Effector memory CD8-positive, alpha-beta T cell (primary cell): ENCODE measurements around the gene SERINC5.
"Not testable (repeated sequence)": the region's sequence is repeated elsewhere in the genome, so short reads cannot be mapped to it uniquely, and the experiment has no call there.

Experiments
- ATAC-seq: fragments of 150-1000 bp; cut with Tn5 transposase; replicated peaks from 2 replicates; pipeline ENCODE4 v1.10.0; 2021; ENCODE audit warnings: mild to moderate bottlenecking, moderate library complexity
- DNase-seq, 3 experiments: peaks; one replicate each; pipeline ENCODE4 v3.0.0; 2021
- H3K27ac Mint-ChIP-seq, 2 donors: one replicate each; pipeline ENCODE4 v1.8.0; 2022; ENCODE audit warnings: mild to moderate bottlenecking in 2 of 2, mixed read lengths in 2 of 2, moderate library complexity in 2 of 2
- H3K27me3 Mint-ChIP-seq, 2 donors: one replicate each; pipeline ENCODE4 v1.8.0; 2022; ENCODE audit warnings: mixed read lengths in 2 of 2
- H3K36me3 Mint-ChIP-seq: one replicate; pipeline ENCODE4 v1.8.0; 2022; ENCODE audit warnings: mild to moderate bottlenecking, moderate library complexity, mixed read lengths; ENCODE audit not compliant: insufficient read depth
- H3K4me1 Mint-ChIP-seq, 2 donors: one replicate each; pipeline ENCODE4 v1.8.0; 2022; ENCODE audit warnings: low read depth in 2 of 2, mixed read lengths in 2 of 2
- H3K4me3 Mint-ChIP-seq, 2 donors: one replicate each; pipeline ENCODE4 v1.8.0; 2022; ENCODE audit warnings: mild to moderate bottlenecking in 2 of 2, mixed read lengths in 2 of 2, moderate library complexity in 2 of 2
- H3K9me3 Mint-ChIP-seq, 2 donors: one replicate each; pipeline ENCODE4 v1.8.0; 2022; ENCODE audit warnings: mixed read lengths in 2 of 2

The SERINC5 gene

DNA sequence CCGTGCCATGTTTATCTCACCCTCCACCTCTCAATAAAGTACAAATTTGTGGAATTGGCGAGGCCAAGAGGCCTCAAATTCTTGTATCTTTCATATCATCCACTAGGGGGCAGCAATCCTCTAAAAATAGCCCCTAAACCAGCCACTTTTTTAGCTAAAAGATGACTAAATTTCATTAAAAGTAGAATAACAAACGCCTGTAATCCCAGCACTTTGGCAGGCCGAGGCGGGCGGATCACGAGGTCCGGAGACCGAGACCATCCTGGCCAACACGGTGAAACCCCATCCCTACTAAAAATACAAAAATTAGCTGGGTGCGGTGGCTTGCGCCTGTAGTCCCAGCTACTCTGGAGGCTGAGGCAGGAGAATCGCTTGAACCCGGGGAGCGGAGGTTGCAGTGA is 164.1 kb downstream of the SERINC5 start:
- H3K9me3 Mint-ChIP-seq, H3K4me3 Mint-ChIP-seq, H3K36me3 Mint-ChIP-seq, H3K4me1 Mint-ChIP-seq, H3K27me3 Mint-ChIP-seq: not testable (repeated sequence)
- DNase-seq: peak; percentile 17 to 40 (median 27)
- H3K27ac Mint-ChIP-seq: peak overlapping the region; percentile 17 to 60
- ATAC-seq: peak; percentile 69

DNA sequence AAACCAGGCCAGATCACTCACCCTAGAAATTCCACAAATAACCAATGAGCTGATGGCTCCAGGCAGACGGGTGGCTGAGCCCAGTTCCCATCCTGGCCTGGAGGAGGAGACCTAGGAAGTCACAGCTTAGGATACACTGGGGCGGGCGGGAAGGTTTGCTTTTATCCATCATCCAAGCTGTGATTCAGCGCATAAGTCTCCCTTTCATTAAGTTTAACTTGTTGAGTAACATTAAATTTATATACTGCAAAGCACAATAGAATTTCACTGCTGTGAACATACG is 165.0 kb downstream of the SERINC5 start:
- no peak overlapping the region for H3K27ac Mint-ChIP-seq
- peaks cover 4 to 8% of the 10 kb centered on the region in 2 donors for H3K4me1 Mint-ChIP-seq
- ATAC-seq: no peak
- no peak overlapping the region for H3K4me3 Mint-ChIP-seq
- no peaks in the 10 kb centered on the region for H3K36me3 Mint-ChIP-seq
- no peaks in the 10 kb centered on the region for H3K9me3 Mint-ChIP-seq
- DNase-seq: no peak
- H3K27me3 Mint-ChIP-seq: peaks cover 3 to 5% of the 10 kb centered on the region in 2 donors

DNA sequence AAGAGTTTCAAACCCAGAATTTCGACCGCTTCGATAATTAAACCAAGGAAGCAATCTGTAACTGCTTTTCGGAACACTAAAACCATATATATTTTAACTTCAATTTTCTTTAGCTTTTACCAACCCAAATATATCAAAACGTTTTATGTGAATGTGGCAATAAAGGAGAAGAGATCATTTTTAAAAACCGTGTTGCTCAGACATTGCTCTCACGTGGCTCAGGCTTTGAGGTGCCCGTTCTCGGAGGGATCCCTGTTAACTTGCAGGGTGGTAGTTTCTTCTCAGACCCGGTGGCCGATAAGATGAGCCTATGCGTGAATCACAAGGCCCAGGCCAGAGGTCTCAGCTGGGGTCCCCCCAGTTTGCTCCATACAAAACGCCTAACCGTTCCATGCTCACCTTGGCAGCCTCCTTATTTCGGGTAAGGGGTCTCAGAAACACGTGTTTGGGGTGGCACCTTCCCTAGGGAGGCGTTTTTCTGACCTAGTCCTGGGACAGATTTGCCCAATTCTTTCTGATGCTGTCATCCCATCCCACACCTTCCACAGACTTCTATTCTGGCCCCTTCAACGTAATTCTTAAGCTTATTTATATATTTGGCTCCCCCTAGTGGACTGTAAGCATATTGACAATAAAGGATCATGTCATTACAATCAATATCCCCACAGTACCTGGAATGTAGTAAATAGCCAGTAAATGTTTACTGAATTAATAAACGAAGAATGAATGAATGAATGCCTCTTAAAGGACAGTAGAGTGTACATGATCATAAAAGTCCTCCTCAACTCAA is 172.6 kb downstream of the SERINC5 start:
- H3K27ac Mint-ChIP-seq: peak overlapping the region; percentile 77 to 83
- peaks cover 8 to 13% of the 10 kb centered on the region in 2 donors for H3K27me3 Mint-ChIP-seq
- peaks cover 6% of the 10 kb centered on the region for H3K36me3 Mint-ChIP-seq
- ATAC-seq (peak; percentile 77), DNase-seq (peak in 2 of 3 experiments; percentile 2 to 25)
- H3K4me3 Mint-ChIP-seq: peak overlapping the region; percentile 70 to 76
- H3K9me3 Mint-ChIP-seq: no peaks in the 10 kb centered on the region
- peaks cover 3 to 5% of the 10 kb centered on the region in 2 donors for H3K4me1 Mint-ChIP-seq

DNA sequence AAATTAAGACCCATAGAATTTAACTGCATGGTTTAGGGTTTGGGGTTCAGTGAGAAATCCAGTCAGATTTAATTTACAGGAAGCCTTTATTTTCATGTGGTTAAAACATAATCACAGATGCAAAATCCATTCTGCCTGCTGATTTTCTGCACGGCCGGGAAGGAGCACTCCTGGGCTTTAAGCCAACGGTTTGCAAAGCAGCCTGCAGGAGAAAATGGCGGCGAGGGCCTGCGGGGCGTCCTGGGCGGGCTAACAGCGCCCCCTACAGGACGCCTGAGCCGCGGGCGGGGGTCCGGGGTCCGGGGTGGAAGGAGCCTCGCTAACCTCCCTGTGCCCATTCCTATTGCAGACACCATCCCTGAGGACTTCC is 173.1 kb downstream of the SERINC5 start:
- Mint-ChIP-seq H3K36me3 (peaks cover 6% of the 10 kb centered on the region), H3K4me3 (peak overlapping the region; percentile 70 to 76), H3K27ac (peak overlapping the region in 1 of 2 donors; percentile 83), H3K4me1 (peaks cover 3 to 5% of the 10 kb centered on the region in 2 donors), H3K27me3 (peaks cover 8 to 13% of the 10 kb centered on the region in 2 donors), H3K9me3 (no peaks in the 10 kb centered on the region)
- ATAC-seq: peak; percentile 56
- peak in 2 of 3 experiments; percentile 20 to 38 for DNase-seq

DNA sequence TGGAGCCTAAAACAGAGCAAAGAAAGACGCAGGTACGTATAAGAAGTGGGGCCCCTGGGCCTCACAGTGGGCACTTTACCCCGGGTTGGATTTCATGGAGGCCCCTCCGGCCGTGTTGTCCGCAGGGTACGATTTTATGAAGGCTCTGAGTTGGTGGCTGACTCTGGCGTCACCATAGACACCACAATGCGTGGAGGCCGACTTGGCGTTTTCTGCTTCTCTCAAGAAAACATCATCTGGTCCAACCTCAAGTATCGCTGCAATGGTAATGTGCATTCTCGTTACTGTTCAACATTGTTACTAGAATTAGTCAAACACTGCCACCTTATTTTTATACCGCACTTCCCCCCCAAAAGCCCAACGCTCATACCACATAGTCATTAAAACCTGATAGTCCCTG is 173.6 kb downstream of the SERINC5 start:
- H3K27ac Mint-ChIP-seq: no peak overlapping the region
- no peak overlapping the region for H3K4me3 Mint-ChIP-seq
- peaks cover 3 to 5% of the 10 kb centered on the region in 2 donors for H3K4me1 Mint-ChIP-seq
- no peak for ATAC-seq
- H3K9me3 Mint-ChIP-seq: no peaks in the 10 kb centered on the region
- peaks cover 6% of the 10 kb centered on the region for H3K36me3 Mint-ChIP-seq
- DNase-seq: no peak
- H3K27me3 Mint-ChIP-seq: peaks cover 8 to 13% of the 10 kb centered on the region in 2 donors

DNA sequence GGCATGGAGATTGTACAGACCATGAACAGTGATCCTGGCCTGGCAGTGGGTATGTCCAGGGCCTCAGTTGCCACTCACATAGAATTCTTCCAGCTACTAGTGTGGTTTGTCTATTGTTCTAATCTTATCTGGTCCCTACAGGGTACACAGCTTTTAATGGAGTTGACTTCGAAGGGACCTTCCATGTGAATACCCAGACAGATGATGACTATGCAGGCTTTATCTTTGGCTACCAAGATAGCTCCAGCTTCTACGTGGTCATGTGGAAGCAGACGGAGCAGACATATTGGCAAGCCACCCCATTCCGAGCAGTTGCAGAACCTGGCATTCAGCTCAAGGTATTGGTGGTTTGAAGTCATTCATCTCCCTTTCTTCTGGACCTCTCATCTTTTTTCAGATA is 176.9 kb downstream of the SERINC5 start:
- no peak for ATAC-seq
- no peak overlapping the region for H3K4me3 Mint-ChIP-seq
- H3K36me3 Mint-ChIP-seq: peaks cover 6% of the 10 kb centered on the region
- no peak for DNase-seq
- H3K4me1 Mint-ChIP-seq: peaks cover 3 to 5% of the 10 kb centered on the region in 2 donors
- no peaks in the 10 kb centered on the region for H3K27me3 Mint-ChIP-seq
- no peak overlapping the region for H3K27ac Mint-ChIP-seq
- no peaks in the 10 kb centered on the region for H3K9me3 Mint-ChIP-seq

DNA sequence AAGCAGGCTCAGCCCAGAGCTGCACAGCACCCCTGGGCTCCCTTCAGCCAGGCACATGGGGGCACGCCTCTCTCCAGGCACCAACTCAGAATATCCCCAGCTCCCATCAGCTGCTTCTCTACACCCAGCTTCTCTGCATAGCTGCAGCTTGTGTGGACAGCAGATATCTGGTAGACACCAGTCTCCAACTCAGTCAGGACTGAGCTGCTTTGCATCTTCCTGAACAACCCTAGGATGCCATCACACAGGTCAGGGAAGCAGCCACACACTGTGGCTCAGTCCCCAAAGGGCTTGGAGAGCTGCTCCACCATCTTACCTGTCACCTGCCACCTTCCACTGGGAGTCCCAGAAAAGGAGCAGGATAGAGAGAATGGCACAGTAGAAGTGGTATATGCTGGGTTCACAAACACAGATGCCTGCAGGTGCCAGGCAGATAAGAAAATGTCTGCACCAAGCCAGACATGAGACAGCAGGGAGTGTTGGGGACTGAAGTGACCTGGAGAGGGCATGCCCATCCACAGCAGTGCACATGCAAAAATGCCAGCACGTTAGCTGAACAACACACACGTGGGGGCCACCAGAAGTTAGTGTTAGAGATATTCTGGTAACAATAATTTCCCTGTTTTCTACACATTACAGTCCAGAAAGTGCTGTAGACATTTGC is 178.7 kb downstream of the SERINC5 start:
- no peaks in the 10 kb centered on the region for H3K9me3 Mint-ChIP-seq
- H3K27ac Mint-ChIP-seq: no peak overlapping the region
- no peaks in the 10 kb centered on the region for H3K4me1 Mint-ChIP-seq
- no peak overlapping the region for H3K4me3 Mint-ChIP-seq
- DNase-seq: no peak
- H3K27me3 Mint-ChIP-seq: no peaks in the 10 kb centered on the region
- H3K36me3 Mint-ChIP-seq: no peaks in the 10 kb centered on the region
- no peak for ATAC-seq

DNA sequence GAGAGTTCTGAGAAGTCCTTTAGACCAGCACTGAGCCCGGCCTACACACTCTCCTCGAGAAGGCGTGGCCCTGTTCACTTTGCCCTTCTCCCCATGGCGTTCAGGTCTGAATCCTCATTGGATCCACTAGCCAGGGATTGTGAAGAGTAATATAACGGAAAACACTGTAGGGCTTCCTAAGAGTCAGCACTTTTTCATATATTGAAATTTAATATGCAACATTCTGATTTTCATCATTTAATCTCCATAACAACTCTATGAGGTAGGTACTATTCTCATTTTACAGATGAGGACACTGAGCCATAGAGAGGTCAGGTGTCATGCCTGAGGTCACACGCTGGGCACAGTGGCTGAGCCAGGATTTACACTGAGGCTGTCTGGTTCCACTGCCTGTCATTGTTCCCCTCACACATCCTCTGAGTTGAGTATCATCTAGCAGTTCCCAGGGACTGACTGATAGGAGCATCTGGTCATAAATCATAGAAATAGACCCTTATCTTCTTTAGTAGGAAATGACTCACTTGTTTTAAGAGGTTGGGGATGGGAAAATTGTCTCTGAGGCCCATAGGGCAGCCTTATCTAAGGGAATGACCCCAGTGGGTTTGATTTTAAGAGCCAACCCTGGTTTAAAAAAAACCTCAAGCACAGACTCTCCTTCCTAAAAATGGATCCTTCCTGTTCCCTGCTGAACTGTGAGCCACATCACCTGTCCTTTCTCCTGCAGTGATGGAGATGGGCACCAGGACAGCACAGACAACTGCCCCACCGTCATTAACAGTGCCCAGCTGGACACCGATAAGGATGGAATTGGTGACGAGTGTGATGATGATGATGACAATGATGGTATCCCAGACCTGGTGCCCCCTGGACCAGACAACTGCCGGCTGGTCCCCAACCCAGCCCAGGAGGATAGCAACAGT is 179.5 kb downstream of the SERINC5 start:
- no peak overlapping the region for H3K27ac Mint-ChIP-seq
- H3K36me3 Mint-ChIP-seq: no peaks in the 10 kb centered on the region
- H3K9me3 Mint-ChIP-seq: no peaks in the 10 kb centered on the region
- no peaks in the 10 kb centered on the region for H3K4me1 Mint-ChIP-seq
- no peak for DNase-seq
- no peaks in the 10 kb centered on the region for H3K27me3 Mint-ChIP-seq
- H3K4me3 Mint-ChIP-seq: no peak overlapping the region
- ATAC-seq: no peak

DNA sequence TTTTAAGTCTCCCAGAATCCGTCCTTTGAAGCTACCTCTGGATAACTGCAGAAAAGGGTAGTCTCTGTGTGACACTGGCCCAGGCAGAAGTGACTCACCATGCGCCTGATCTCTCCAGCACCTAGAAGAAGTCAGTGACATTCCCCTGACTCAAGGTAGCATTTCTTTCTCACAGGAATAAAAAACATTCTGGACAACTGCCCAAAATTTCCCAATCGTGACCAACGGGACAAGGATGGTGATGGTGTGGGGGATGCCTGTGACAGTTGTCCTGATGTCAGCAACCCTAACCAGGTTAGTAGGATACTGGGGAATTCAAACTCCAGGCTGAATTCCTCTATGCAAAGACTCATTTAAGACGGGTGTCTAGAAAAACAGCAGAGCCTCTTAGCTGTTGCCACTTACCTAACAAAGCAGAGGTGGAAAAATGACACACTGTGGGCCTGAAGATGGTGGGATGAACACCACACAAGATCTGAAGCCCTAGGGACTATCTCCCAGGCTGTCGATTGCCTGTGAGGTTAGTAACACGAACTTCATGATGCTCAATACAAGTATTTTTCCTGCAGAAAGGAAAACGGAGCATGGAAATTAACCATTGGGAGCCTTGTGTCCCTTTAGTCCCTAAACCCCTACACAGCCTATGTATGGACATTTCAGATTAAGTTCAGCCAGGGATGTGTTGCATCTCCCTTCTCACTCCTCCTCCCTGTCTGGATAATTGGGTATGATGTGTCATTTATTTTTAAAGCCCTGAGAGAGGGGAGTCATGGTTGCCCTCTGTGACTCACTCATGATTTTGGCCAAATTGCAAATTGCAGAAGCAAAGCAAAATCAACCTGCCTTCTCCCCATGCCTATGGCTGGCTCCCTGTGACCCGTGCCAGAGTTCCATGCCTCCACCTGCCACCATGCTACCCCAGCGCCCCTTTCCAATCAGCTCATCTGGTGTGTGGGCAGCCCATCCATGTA is 183.5 kb downstream of the SERINC5 start:
- Mint-ChIP-seq H3K9me3 (no peaks in the 10 kb centered on the region), H3K27ac (no peak overlapping the region), H3K4me3 (no peak overlapping the region), H3K4me1 (peaks cover 0 to 2% of the 10 kb centered on the region in 2 donors), H3K36me3 (no peaks in the 10 kb centered on the region), H3K27me3 (no peaks in the 10 kb centered on the region)
- no peak for ATAC-seq
- no peak for DNase-seq

DNA sequence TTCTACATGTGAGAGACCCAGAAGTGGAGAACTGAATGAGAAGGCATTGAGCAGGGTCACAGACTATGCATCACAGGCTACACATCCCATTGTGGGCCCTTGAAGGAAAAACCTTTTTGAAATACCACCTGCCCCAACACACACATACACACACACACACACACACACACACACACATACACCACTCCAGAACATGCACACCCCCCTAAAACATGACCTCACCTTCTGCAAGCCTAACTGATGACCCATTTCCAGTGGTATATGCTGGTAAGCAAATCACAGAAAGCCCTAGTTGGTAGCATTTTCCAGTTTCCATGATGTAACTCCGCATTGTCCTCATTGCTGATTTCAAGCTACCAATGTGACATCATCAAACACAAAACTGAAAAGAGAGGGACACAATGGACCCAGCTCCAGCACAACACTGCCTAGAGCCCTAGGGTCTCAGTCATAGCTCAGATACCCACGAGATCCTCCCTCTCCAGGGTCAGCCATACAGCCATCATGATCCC is 184.3 kb downstream of the SERINC5 start:
- no peak overlapping the region for H3K27ac Mint-ChIP-seq
- no peaks in the 10 kb centered on the region for H3K27me3 Mint-ChIP-seq
- H3K4me1 Mint-ChIP-seq: peaks cover 0 to 2% of the 10 kb centered on the region in 2 donors
- no peaks in the 10 kb centered on the region for H3K9me3 Mint-ChIP-seq
- H3K4me3 Mint-ChIP-seq: no peak overlapping the region
- ATAC-seq: no peak
- no peak for DNase-seq
- H3K36me3 Mint-ChIP-seq: no peaks in the 10 kb centered on the region

DNA sequence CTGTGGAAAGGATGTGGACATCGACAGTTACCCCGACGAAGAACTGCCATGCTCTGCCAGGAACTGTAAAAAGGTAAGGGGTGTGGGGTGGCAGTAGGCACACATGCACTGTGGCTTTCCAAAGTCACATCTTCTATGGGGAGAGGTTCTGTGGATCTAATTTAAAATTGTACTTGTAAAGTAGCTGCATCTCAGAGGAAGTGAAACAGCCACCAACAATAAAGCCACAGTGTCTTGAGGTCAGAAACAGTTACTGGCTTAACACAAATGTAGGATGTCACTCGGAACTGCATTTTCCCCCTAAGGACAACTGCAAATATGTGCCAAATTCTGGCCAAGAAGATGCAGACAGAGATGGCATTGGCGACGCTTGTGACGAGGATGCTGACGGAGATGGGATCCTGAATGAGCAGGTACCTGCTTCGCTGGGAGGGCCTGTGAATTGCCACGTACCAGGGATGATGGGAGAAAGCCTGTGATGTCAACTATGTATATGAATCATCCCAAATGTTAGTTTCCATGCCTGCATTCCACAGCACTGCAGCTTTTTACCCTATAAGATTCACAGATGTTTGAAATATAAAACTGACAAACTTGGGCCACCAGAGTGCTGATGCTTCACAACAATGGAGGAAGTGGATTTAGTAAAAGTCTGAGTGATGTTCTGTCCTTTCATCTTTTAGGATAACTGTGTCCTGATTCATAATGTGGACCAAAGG is 185.4 kb downstream of the SERINC5 start:
- Mint-ChIP-seq H3K4me3 (no peak overlapping the region), H3K4me1 (peaks cover 0 to 2% of the 10 kb centered on the region in 2 donors), H3K27me3 (no peaks in the 10 kb centered on the region), H3K36me3 (no peaks in the 10 kb centered on the region), H3K27ac (peak overlapping the region in 1 of 2 donors; percentile 62), H3K9me3 (no peaks in the 10 kb centered on the region)
- DNase-seq: no peak
- no peak for ATAC-seq

DNA sequence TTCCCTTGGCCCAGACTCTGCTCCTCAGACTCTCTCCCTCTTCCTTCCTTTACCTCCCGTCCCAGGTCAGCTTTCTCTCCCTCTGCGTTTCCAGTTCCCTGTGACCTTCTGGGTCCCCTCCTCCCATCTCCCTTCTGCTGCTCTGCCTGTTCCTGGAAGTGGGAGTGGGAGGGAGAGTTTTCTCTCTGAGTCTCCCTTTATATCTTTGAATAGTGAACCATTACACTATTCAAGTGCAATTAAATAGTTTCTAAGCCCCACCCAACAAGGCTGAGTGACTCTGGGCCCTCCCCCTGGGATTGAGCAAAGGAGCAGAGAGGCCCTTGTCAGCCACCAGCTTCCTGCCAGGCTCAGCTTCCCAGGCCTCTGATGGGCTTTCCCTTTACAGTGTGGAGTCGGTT is 185.9 kb downstream of the SERINC5 start:
- no peak overlapping the region for H3K4me3 Mint-ChIP-seq
- no peaks in the 10 kb centered on the region for H3K36me3 Mint-ChIP-seq
- H3K9me3 Mint-ChIP-seq: no peaks in the 10 kb centered on the region
- no peak for ATAC-seq
- no peak for DNase-seq
- no peaks in the 10 kb centered on the region for H3K27me3 Mint-ChIP-seq
- H3K4me1 Mint-ChIP-seq: peaks cover 0 to 2% of the 10 kb centered on the region in 2 donors
- no peak overlapping the region for H3K27ac Mint-ChIP-seq
